Suprapubic skin (tissue), 4 donors: ENCODE results near the gene BCL2A1. TPM values are rescaled to one million over a fixed set of nuclear protein-coding genes. Genes with fewer than 3 reads are reported as not detected.

Experiments used
- DNase-seq, 2 donors: peaks; one replicate each; pipeline ENCODE4 v3.0.0-alpha.2; 2019; ENCODE audit warnings: low spot score in 2 of 2
- H3K27ac ChIP-seq: fragments of 200-600 bp; sonication (generic); one replicate; pipeline ENCODE4 v1.5.1; 2019
- H3K27me3 ChIP-seq: fragments of 200-600 bp; sonication (generic); one replicate; pipeline ENCODE4 v1.5.1; 2019
- H3K36me3 ChIP-seq: fragments of 200-600 bp; sonication (generic); one replicate; pipeline ENCODE4 v1.5.1; 2019
- H3K4me1 ChIP-seq: fragments of 200-600 bp; sonication (generic); one replicate; pipeline ENCODE4 v1.5.1; 2019
- H3K4me3 ChIP-seq: fragments of 200-600 bp; sonication (generic); one replicate; pipeline ENCODE4 v1.5.1; 2019; ENCODE audit warnings: mild to moderate bottlenecking
- H3K9me3 ChIP-seq: fragments of 200-600 bp; sonication (generic); one replicate; pipeline ENCODE4 v1.5.1; 2019
- EP300 ChIP-seq: sonication (generic); formaldehyde crosslinking; IDR thresholded peaks from one replicate; pipeline ENCODE4 v1.6.1; 2017; ENCODE audit warnings: antibody characterized with exemption
- POLR2A ChIP-seq, 2 donors: fragments of 450-650 bp; IDR thresholded peaks; one replicate each; pipeline ENCODE4 v1.6.1; 2017; ENCODE audit warnings: antibody characterized with exemption in 2 of 2, mild to moderate bottlenecking in 2 of 2, moderate library complexity in 2 of 2
- POLR2AphosphoS5 ChIP-seq, 3 donors: sonication (generic); formaldehyde crosslinking; IDR thresholded peaks; one replicate each; pipeline ENCODE4 v1.6.1; 2017; ENCODE audit warnings: antibody characterized with exemption in 3 of 3
- WGBS: methylation state at CpG from one replicate; pipeline ENCODE4 v1.1.5; 2018; 5-methylcytosine and 5-hydroxymethylcytosine counted together
- total RNA-seq, 4 donors: library from RNA; depleted of rRNA; stranded (reverse); fragments of >200 nt; gene quantifications; one replicate each; pipeline ENCODE4 v1.1.0, GENCODE V29; 2016
- TF ChIP-seq, protein P1 (sequence below), 2 donors: fragments of 200-600 bp in 1 of 2; fragments of 450-650 bp in 1 of 2; sonication (generic) in 1 of 2; IDR thresholded peaks; one replicate each; pipeline ENCODE4 v1.5.1; 2016 to 2019; ENCODE audit warnings: antibody characterized with exemption in 2 of 2, mild to moderate bottlenecking in 1 of 2, moderate library complexity in 1 of 2

BCL2A1 gene
- total RNA-seq, 4 donors from 2014 or later: 0.64 to 2.6 (median 0.92) TPM

DNA sequence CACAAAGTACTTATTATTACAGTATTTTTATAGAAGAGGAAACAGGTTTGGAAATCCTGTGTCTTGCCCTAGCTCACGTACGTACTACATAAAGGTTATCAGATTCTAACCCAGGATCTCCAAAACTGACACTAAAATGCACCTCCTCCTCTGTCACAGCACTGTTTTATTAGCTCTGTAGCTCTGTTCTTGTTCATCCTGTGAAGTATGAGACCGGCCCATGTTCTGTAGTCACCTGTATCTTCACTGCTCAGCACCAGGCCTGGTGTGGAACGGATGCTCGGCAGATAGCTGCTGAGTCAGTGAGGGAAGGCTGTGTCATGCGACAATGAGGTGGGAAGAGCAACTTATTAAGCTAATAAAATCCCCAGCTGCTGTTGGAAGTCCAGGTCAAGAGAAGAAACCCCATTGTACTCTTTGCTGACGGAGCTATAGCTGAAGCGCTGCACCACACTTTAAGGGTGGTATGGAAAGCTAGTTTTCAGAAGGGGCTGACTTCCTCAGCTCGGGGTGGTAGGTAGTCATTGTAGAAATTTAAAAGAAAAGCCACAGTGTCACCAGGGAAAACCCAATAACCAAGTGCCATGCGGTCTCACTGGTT, 22.8 kb downstream of the BCL2A1 start:
- H3K9me3 ChIP-seq: no peaks in the 10 kb centered on the region
- no peak overlapping the region for H3K27ac ChIP-seq
- H3K36me3 ChIP-seq: no peaks in the 10 kb centered on the region
- WGBS: 88% methylated on average over 10 of the region's 10 CpGs
- H3K4me3 ChIP-seq: no peak overlapping the region
- no peaks in the 10 kb centered on the region for H3K27me3 ChIP-seq
- TF ChIP-seq, protein P1, sequence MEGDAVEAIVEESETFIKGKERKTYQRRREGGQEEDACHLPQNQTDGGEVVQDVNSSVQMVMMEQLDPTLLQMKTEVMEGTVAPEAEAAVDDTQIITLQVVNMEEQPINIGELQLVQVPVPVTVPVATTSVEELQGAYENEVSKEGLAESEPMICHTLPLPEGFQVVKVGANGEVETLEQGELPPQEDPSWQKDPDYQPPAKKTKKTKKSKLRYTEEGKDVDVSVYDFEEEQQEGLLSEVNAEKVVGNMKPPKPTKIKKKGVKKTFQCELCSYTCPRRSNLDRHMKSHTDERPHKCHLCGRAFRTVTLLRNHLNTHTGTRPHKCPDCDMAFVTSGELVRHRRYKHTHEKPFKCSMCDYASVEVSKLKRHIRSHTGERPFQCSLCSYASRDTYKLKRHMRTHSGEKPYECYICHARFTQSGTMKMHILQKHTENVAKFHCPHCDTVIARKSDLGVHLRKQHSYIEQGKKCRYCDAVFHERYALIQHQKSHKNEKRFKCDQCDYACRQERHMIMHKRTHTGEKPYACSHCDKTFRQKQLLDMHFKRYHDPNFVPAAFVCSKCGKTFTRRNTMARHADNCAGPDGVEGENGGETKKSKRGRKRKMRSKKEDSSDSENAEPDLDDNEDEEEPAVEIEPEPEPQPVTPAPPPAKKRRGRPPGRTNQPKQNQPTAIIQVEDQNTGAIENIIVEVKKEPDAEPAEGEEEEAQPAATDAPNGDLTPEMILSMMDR (IDR thresholded peaks at IDR 0.05): no peak
- no peak for TF ChIP-seq POLR2A (IDR thresholded peaks at IDR 0.05)
- TF ChIP-seq POLR2AphosphoS5 (IDR thresholded peaks at IDR 0.05): no peak
- no peak for TF ChIP-seq EP300
- no peaks in the 10 kb centered on the region for H3K4me1 ChIP-seq
- no peak for DNase-seq

DNA sequence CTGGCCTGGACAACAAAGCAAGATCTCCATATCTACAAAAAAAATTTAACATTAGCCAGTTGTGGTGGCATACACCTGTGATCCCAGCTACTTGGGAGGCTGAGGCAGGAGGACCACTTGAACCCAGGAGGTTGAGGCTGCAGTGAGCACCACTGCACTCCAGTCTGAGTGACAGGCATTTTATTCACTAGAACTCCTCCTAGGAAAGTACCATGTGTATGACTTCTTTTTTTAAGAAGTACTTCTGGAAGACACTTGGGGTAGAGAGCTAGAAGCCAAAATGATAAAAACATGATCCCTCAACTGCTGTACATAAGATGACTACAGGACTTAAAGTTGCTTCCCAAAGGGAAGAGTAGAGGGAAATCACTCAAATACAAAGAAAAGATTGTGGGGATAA, 24.0 kb downstream of the BCL2A1 start:
- DNase-seq: no peak

DNA sequence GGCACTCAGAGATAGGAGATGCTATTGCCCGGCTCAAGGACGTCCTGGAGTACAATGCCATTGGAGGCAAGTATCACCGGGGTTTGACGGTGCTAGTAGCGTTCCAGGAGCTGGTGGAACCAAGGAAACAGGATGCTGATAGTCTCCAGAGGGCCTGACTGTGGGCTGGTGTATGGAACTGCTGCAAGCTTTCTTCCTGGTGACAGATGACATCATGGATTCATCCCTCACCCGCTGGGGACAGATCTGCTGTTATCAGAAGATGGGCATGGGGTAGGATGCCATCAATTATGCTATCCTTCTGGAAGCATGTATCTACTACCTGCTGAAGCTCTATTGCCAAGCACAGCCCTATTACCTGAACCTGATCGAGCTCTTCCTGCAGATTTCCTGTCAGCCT, 26.4 kb downstream of the BCL2A1 start:
- TF ChIP-seq EP300 (no peak), POLR2AphosphoS5 (IDR thresholded peaks at IDR 0.05) (no peak), POLR2A (IDR thresholded peaks at IDR 0.05) (no peak)
- TF ChIP-seq, protein P1 (IDR thresholded peaks at IDR 0.05): no peak

More for the DNA sequence above, 24.0 kb downstream of the BCL2A1 start:
- no peak overlapping the region for H3K4me3 ChIP-seq
- H3K27ac ChIP-seq: no peak overlapping the region
- H3K27me3 ChIP-seq: peaks cover under 1% of the 10 kb centered on the region
- H3K9me3 ChIP-seq: no peaks in the 10 kb centered on the region
- H3K36me3 ChIP-seq: no peaks in the 10 kb centered on the region
- no peaks in the 10 kb centered on the region for H3K4me1 ChIP-seq
- TF ChIP-seq EP300: no peak
- TF ChIP-seq POLR2AphosphoS5 (IDR thresholded peaks at IDR 0.05): no peak
- TF ChIP-seq, protein P1 (IDR thresholded peaks at IDR 0.05): no peak
- no peak for TF ChIP-seq POLR2A (IDR thresholded peaks at IDR 0.05)

DNA sequence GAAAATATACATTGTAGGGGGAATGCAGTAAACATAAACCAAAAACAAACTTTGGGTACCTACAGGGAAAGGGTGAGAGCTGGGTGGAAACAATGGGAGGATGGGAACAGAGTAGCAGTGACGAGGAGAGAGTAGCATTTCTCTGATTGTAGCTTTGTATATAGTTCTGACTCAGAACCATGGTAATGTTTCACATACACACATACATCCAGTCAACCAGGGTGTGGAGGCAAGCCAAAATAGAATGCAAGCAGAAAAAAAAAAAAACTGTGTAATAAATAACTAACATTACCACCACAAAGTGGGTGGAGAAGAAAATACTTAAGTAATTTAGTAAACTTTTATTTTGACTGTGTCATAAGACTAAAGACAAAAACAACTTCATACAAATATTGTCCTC, 27.2 kb downstream of the BCL2A1 start:
- Histone ChIP-seq H3K4me3 (no peak overlapping the region), H3K4me1 (no peaks in the 10 kb centered on the region), H3K27me3 (peaks cover 4% of the 10 kb centered on the region), H3K27ac (no peak overlapping the region), H3K9me3 (no peaks in the 10 kb centered on the region), H3K36me3 (no peaks in the 10 kb centered on the region)
- no peak for TF ChIP-seq POLR2AphosphoS5 (IDR thresholded peaks at IDR 0.05)
- TF ChIP-seq, protein P1 (IDR thresholded peaks at IDR 0.05): no peak
- no peak for TF ChIP-seq EP300
- no peak for TF ChIP-seq POLR2A (IDR thresholded peaks at IDR 0.05)
- 56% methylated on average over 1 of the region's 1 CpG for WGBS
- no peak for DNase-seq

More for the DNA sequence above, 26.4 kb downstream of the BCL2A1 start:
- no peaks in the 10 kb centered on the region for H3K4me1 ChIP-seq
- DNase-seq: no peak
- no peaks in the 10 kb centered on the region for H3K9me3 ChIP-seq
- WGBS: 87% methylated on average over 7 of the region's 7 CpGs
- H3K36me3 ChIP-seq: no peaks in the 10 kb centered on the region
- no peak overlapping the region for H3K27ac ChIP-seq
- no peak overlapping the region for H3K4me3 ChIP-seq
- H3K27me3 ChIP-seq: peaks cover 4% of the 10 kb centered on the region

DNA sequence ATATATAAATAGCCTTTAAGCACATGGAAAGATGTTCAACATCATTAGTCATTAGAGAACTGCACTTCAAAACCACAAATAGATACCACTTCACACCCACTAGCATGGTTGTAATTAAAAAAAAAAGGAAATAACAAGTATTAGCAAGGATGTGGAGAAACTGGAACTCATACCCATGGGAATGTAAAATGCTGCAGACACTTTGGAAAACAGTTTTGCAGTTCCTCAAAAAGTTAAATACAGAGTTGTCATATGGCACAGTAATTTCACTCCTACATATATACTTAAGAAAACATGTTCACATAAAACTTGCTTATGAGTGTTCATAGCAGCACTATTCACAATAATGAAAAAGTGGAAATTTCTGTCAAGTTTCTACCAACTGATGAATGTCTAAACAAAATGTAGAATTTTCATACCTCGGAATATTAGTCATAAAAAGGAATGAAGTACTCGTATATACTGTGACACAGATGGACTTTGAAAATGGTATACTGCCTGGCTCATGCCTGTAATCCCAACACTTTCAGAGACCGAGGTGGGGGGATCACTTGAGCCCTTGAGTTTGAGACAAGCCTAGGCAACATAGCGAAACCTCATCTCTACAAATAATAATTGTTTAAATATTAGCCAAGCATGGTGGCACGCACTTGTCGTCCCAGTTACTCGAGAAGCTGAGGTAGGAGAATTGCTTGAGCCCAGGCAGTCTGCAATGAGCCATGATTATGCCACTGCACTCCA, 28.1 kb downstream of the BCL2A1 start:
- no peak for TF ChIP-seq POLR2AphosphoS5 (IDR thresholded peaks at IDR 0.05)
- no peak for TF ChIP-seq EP300
- TF ChIP-seq POLR2A (IDR thresholded peaks at IDR 0.05): no peak
- no peaks in the 10 kb centered on the region for H3K36me3 ChIP-seq
- H3K4me1 ChIP-seq: no peaks in the 10 kb centered on the region
- 82% methylated on average over 7 of the region's 7 CpGs for WGBS
- DNase-seq: no peak
- no peak overlapping the region for H3K4me3 ChIP-seq
- H3K9me3 ChIP-seq: no peaks in the 10 kb centered on the region
- H3K27ac ChIP-seq: no peak overlapping the region
- peaks cover 4% of the 10 kb centered on the region for H3K27me3 ChIP-seq
